ENCODE results near the gene PTCHD4. TPM values are rescaled to one million over a fixed set of nuclear protein-coding genes. Genes with fewer than 3 reads are reported as not detected.

The PTCHD4 gene
- polyA plus RNA-seq, 2 of the 4 experiments (the other 2 are of a cell fraction), result 0.15 to 0.16 TPM

DNA sequence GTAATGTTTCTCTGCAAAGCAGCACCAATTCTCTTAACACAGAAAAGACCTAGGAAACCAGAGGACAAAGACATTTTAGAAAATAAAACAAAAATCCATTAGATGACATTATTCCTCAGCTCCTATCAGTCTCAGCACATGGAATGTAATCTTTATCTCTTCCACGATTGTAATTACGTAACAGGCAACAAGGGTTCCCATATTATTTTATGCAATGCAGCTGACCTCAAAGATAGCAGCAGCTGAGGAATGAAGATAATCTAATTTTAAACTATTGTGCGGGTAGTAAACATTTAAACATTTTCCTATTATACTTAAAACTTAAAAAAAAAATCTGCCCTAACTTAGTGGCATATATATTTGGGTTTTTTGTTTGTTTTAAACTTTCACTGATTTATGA lies 33.0 kb upstream of the PTCHD4 start (continued):
- TF ChIP-seq FOSL2 (IDR thresholded peaks at IDR 0.05) (no peak), FOSL2 (CRISPR knock-in tag; IDR thresholded peaks at IDR 0.05) (no peak)
- TF ChIP-seq, protein P1, sequence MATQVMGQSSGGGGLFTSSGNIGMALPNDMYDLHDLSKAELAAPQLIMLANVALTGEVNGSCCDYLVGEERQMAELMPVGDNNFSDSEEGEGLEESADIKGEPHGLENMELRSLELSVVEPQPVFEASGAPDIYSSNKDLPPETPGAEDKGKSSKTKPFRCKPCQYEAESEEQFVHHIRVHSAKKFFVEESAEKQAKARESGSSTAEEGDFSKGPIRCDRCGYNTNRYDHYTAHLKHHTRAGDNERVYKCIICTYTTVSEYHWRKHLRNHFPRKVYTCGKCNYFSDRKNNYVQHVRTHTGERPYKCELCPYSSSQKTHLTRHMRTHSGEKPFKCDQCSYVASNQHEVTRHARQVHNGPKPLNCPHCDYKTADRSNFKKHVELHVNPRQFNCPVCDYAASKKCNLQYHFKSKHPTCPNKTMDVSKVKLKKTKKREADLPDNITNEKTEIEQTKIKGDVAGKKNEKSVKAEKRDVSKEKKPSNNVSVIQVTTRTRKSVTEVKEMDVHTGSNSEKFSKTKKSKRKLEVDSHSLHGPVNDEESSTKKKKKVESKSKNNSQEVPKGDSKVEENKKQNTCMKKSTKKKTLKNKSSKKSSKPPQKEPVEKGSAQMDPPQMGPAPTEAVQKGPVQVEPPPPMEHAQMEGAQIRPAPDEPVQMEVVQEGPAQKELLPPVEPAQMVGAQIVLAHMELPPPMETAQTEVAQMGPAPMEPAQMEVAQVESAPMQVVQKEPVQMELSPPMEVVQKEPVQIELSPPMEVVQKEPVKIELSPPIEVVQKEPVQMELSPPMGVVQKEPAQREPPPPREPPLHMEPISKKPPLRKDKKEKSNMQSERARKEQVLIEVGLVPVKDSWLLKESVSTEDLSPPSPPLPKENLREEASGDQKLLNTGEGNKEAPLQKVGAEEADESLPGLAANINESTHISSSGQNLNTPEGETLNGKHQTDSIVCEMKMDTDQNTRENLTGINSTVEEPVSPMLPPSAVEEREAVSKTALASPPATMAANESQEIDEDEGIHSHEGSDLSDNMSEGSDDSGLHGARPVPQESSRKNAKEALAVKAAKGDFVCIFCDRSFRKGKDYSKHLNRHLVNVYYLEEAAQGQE (IDR thresholded peaks at IDR 0.05), result no peak

DNA sequence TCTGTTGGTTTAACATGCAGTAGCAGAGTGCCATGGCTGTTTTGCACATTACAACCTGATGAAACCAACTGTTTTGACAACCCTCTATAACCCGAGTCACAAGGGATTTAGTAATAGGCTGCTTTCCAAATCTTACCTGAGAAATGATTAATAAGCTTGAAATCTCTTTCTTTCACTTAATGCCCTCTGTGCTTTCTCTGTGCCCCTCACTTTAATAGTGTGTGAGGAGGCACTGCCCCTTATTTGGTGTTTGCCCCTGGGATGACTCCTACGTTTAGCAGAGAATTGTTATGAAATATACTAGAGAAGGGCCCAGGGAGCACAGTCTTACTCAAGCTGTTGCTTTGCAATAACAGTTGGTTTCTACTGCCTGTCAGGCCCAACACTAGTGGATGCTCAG lies 31.0 kb upstream of the PTCHD4 start:
- WGBS (ENCODE audit: missing lambda C conversion rate), result 10% methylated on average over 2 of the region's 2 CpGs
- Histone ChIP-seq H3K27ac (no peak overlapping the region), H3K9me3 (no peaks in the 10 kb centered on the region), H3K4me1 (no peaks in the 10 kb centered on the region), H3K4me2 (no peak overlapping the region), H3K4me3 (no peak overlapping the region)
- FAIRE-seq (no peak), ATAC-seq (no peak), DNase-seq (ENCODE audit: low read depth in 1 of 2, low spot score in 1 of 2) (no peak)
- no peak for TF ChIP-seq KDM5A (IDR thresholded peaks at IDR 0.05)
- TF ChIP-seq RCOR1 (IDR thresholded peaks at IDR 0.05; ENCODE audit: low read depth, low read length), result no peak
- TF ChIP-seq HDAC2 (IDR thresholded peaks at IDR 0.05), result no peak
- TF ChIP-seq GATA3 (IDR thresholded peaks at IDR 0.05; ENCODE audit: borderline replicate concordance), result no peak
- TF ChIP-seq, protein P2, sequence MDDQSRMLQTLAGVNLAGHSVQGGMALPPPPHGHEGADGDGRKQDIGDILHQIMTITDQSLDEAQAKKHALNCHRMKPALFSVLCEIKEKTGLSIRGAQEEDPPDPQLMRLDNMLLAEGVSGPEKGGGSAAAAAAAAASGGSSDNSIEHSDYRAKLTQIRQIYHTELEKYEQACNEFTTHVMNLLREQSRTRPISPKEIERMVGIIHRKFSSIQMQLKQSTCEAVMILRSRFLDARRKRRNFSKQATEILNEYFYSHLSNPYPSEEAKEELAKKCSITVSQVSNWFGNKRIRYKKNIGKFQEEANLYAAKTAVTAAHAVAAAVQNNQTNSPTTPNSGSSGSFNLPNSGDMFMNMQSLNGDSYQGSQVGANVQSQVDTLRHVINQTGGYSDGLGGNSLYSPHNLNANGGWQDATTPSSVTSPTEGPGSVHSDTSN (IDR thresholded peaks at IDR 0.05), result no peak
- no peak for TF ChIP-seq MAFK (IDR thresholded peaks at IDR 0.05; ENCODE audit: partially characterized antibody)
- no peak for TF ChIP-seq ZSCAN20 (CRISPR knock-in tag; IDR thresholded peaks at IDR 0.05)
- TF ChIP-seq PHF8 (IDR thresholded peaks at IDR 0.05; ENCODE audit: borderline replicate concordance, low read depth), result no peak
- no peak for TF ChIP-seq RAD21 (conservative IDR thresholded peaks at IDR 0.05 in 1 of 2, IDR thresholded peaks at IDR 0.05 in 1 of 2)
- TF ChIP-seq NFE2L2 (conservative IDR thresholded peaks at IDR 0.05; ENCODE audit: low read length), result no peak
- TF ChIP-seq, protein P3, sequence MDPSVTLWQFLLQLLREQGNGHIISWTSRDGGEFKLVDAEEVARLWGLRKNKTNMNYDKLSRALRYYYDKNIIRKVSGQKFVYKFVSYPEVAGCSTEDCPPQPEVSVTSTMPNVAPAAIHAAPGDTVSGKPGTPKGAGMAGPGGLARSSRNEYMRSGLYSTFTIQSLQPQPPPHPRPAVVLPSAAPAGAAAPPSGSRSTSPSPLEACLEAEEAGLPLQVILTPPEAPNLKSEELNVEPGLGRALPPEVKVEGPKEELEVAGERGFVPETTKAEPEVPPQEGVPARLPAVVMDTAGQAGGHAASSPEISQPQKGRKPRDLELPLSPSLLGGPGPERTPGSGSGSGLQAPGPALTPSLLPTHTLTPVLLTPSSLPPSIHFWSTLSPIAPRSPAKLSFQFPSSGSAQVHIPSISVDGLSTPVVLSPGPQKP (IDR thresholded peaks at IDR 0.05; ENCODE audit: low read depth, low read length), result no peak
- no peak for TF ChIP-seq JUNB (IDR thresholded peaks at IDR 0.05)
- no peak for TF ChIP-seq POLR2A (IDR thresholded peaks at IDR 0.05; ENCODE audit: low read length)
- TF ChIP-seq, protein P4, sequence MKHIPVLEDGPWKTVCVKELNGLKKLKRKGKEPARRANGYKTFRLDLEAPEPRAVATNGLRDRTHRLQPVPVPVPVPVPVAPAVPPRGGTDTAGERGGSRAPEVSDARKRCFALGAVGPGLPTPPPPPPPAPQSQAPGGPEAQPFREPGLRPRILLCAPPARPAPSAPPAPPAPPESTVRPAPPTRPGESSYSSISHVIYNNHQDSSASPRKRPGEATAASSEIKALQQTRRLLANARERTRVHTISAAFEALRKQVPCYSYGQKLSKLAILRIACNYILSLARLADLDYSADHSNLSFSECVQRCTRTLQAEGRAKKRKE (CRISPR knock-in tag; IDR thresholded peaks at IDR 0.05; ENCODE audit: low read depth), result no peak
- no peak for TF ChIP-seq HOXA7 (CRISPR knock-in tag; IDR thresholded peaks at IDR 0.05)
- TF ChIP-seq, protein P5, sequence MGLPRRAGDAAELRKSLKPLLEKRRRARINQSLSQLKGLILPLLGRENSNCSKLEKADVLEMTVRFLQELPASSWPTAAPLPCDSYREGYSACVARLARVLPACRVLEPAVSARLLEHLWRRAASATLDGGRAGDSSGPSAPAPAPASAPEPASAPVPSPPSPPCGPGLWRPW (IDR thresholded peaks at IDR 0.05), result no peak
- TF ChIP-seq HEYL (CRISPR knock-in tag; IDR thresholded peaks at IDR 0.05), result no peak
- no peak for TF ChIP-seq CBX2 (IDR thresholded peaks at IDR 0.05; ENCODE audit: borderline replicate concordance, low read depth)
- CTCF ChIA-PET, result no interaction called here
- POLR2A ChIA-PET, result no interaction called here
